ENCODE measurements around the gene WDTC1.

GRCh38 chr1:27345272-27345671 is 110.8 kb downstream of the WDTC1 start:
- TF ChIP-seq POLR2AphosphoS5 (IDR thresholded peaks at IDR 0.05; ENCODE audit: low read depth) (no peak), CTCF (IDR thresholded peaks at IDR 0.05; ENCODE audit: insufficient read depth, low read length) (no peak), SPI1 (IDR thresholded peaks at IDR 0.05; ENCODE audit: borderline replicate concordance, low read depth) (no peak), REST (IDR thresholded peaks at IDR 0.05; ENCODE audit: insufficient replicate concordance, low read depth) (no peak), GABPA (IDR thresholded peaks at IDR 0.05; ENCODE audit: low read depth) (no peak)

Data from HL-60 (cell line).